SJCRH30 (cell line): ENCODE results near the gene TMEM53. TPM values are rescaled to one million over a fixed set of nuclear protein-coding genes. Genes with fewer than 3 reads are reported as not detected.

Source experiments
- DNase-seq, 2 experiments: peaks; one replicate each; pipeline ENCODE4 v3.0.0-alpha.2; 2015 to 2020
- H3K27ac ChIP-seq: fragments of 250-450 bp; sonication (Bioruptor Pico); 2 replicates; pipeline ENCODE4 v1.5.1; 2020; ENCODE audit warnings: mild to moderate bottlenecking, moderate library complexity
- H3K27me3 ChIP-seq: fragments of 250-450 bp; sonication (Bioruptor Pico); 2 replicates; pipeline ENCODE4 v1.5.1; 2020; ENCODE audit warnings: mild to moderate bottlenecking, moderate library complexity
- H3K36me3 ChIP-seq: fragments of 250-450 bp; sonication (Bioruptor Pico); 2 replicates; pipeline ENCODE4 v1.5.1; 2020; ENCODE audit warnings: mild to moderate bottlenecking, moderate library complexity
- H3K4me1 ChIP-seq: fragments of 250-450 bp; sonication (Bioruptor Pico); 2 replicates; pipeline ENCODE4 v1.5.1; 2020; ENCODE audit warnings: mild to moderate bottlenecking, moderate library complexity
- H3K4me3 ChIP-seq: fragments of 250-450 bp; sonication (Bioruptor Pico); 2 replicates; pipeline ENCODE4 v1.5.1; 2020; ENCODE audit warnings: mild to moderate bottlenecking, moderate library complexity
- H3K9me3 ChIP-seq: fragments of 250-450 bp; sonication (Bioruptor Pico); replicated peaks from 2 replicates; pipeline ENCODE4 v1.5.1; 2020; ENCODE audit warnings: mild to moderate bottlenecking, moderate library complexity
- total RNA-seq: library from RNA; depleted of rRNA; stranded (reverse); fragments of >200 nt; shearing (Covaris generic); gene quantifications from 2 replicates; pipeline ENCODE4 v1.2.3, GENCODE V29; 2014

TMEM53 gene
- total RNA-seq, 1 experiment from 2014 or later, result 2.3 TPM

GRCh38 chr1:44624268-44624901 lies 49.9 kb downstream of the TMEM53 start:
- Histone ChIP-seq H3K9me3 (no peaks in the 10 kb centered on the region), H3K27me3 (peaks cover 5% of the 10 kb centered on the region; the same call in 1 of the 2 replicates), H3K36me3 (no peaks in the 10 kb centered on the region), H3K4me1 (peaks cover 10% of the 10 kb centered on the region), H3K4me3 (no peak overlapping the region), H3K27ac (no peak overlapping the region)
- DNase-seq, result no peak

GRCh38 chr1:44621841-44622286 lies 52.4 kb downstream of the TMEM53 start:
- no peak for DNase-seq

GRCh38 chr1:44620072-44620471 lies 54.2 kb downstream of the TMEM53 start:
- peaks cover 15% of the 10 kb centered on the region for H3K4me1 ChIP-seq
- no peaks in the 10 kb centered on the region for H3K9me3 ChIP-seq
- peak; percentile 46 to 72 for DNase-seq
- H3K36me3 ChIP-seq, result no peaks in the 10 kb centered on the region
- peaks cover 5% of the 10 kb centered on the region; the same call in 1 of the 2 replicates for H3K27me3 ChIP-seq
- no peak overlapping the region for H3K27ac ChIP-seq
- no peak overlapping the region for H3K4me3 ChIP-seq

More at GRCh38 chr1:44621841-44622286, 52.4 kb downstream of the TMEM53 start:
- H3K27ac ChIP-seq, result no peak overlapping the region
- no peak overlapping the region for H3K4me3 ChIP-seq
- H3K4me1 ChIP-seq, result peaks cover 15% of the 10 kb centered on the region
- H3K27me3 ChIP-seq, result peaks cover 5% of the 10 kb centered on the region; the same call in 1 of the 2 replicates
- no peaks in the 10 kb centered on the region for H3K9me3 ChIP-seq
- H3K36me3 ChIP-seq, result no peaks in the 10 kb centered on the region

- peaks cover 5% of the 10 kb centered on the region; the same call in 1 of the 2 replicates for H3K27me3 ChIP-seq
- no peak overlapping the region for H3K27ac ChIP-seq
- no peak overlapping the region for H3K4me3 ChIP-seq
- peaks cover 15% of the 10 kb centered on the region for H3K4me1 ChIP-seq
- H3K36me3 ChIP-seq, result no peaks in the 10 kb centered on the region
- H3K9me3 ChIP-seq, result no peaks in the 10 kb centered on the region
- peak; percentile 53 to 67 for DNase-seq
Measured at GRCh38 chr1:44619261-44619900, 54.9 kb downstream of the TMEM53 start.

GRCh38 chr1:44617703-44618029 lies 56.6 kb downstream of the TMEM53 start:
- Histone ChIP-seq H3K9me3 (no peaks in the 10 kb centered on the region), H3K4me1 (peaks cover 15% of the 10 kb centered on the region), H3K27me3 (no peaks in the 10 kb centered on the region; the same call in 1 of the 2 replicates), H3K36me3 (no peaks in the 10 kb centered on the region), H3K27ac (no peak overlapping the region), H3K4me3 (no peak overlapping the region)
- DNase-seq, result no peak

- no peak overlapping the region for H3K4me3 ChIP-seq
- H3K27ac ChIP-seq, result no peak overlapping the region
- H3K36me3 ChIP-seq, result no peaks in the 10 kb centered on the region
- DNase-seq, result no peak
- no peaks in the 10 kb centered on the region; the same call in 1 of the 2 replicates for H3K27me3 ChIP-seq
- peaks cover 18% of the 10 kb centered on the region for H3K4me1 ChIP-seq
- no peaks in the 10 kb centered on the region for H3K9me3 ChIP-seq
Measured at GRCh38 chr1:44616991-44617702, 57.1 kb downstream of the TMEM53 start.

GRCh38 chr1:44616284-44616990 lies 57.8 kb downstream of the TMEM53 start:
- Histone ChIP-seq H3K27ac (no peak overlapping the region), H3K4me1 (peaks cover 25% of the 10 kb centered on the region), H3K27me3 (no peaks in the 10 kb centered on the region; the same call in 1 of the 2 replicates), H3K36me3 (no peaks in the 10 kb centered on the region), H3K9me3 (no peaks in the 10 kb centered on the region), H3K4me3 (no peak overlapping the region)
- DNase-seq, result no peak

GRCh38 chr1:44613941-44614340 lies 60.3 kb downstream of the TMEM53 start:
- no peaks in the 10 kb centered on the region; the same call in 1 of the 2 replicates for H3K27me3 ChIP-seq
- no peak overlapping the region for H3K27ac ChIP-seq
- no peak for DNase-seq
- no peaks in the 10 kb centered on the region for H3K36me3 ChIP-seq
- no peaks in the 10 kb centered on the region for H3K9me3 ChIP-seq
- H3K4me3 ChIP-seq, result no peak overlapping the region
- H3K4me1 ChIP-seq, result peaks cover 11% of the 10 kb centered on the region

- Histone ChIP-seq H3K4me3 (no peak overlapping the region), H3K36me3 (no peaks in the 10 kb centered on the region), H3K4me1 (peaks cover 10% of the 10 kb centered on the region), H3K9me3 (no peaks in the 10 kb centered on the region), H3K27ac (no peak overlapping the region), H3K27me3 (no peaks in the 10 kb centered on the region)
- DNase-seq, result peak; percentile 71 to 85
Measured at GRCh38 chr1:44611866-44612265, 62.4 kb downstream of the TMEM53 start.

GRCh38 chr1:44611419-44611818 lies 62.9 kb downstream of the TMEM53 start:
- H3K4me1 ChIP-seq, result peaks cover 10% of the 10 kb centered on the region
- no peaks in the 10 kb centered on the region for H3K27me3 ChIP-seq
- no peak overlapping the region for H3K27ac ChIP-seq
- H3K4me3 ChIP-seq, result no peak overlapping the region
- H3K9me3 ChIP-seq, result no peaks in the 10 kb centered on the region
- DNase-seq, result no peak
- no peaks in the 10 kb centered on the region for H3K36me3 ChIP-seq

GRCh38 chr1:44610527-44611148 lies 63.6 kb downstream of the TMEM53 start:
- Histone ChIP-seq H3K4me3 (no peak overlapping the region), H3K27me3 (no peaks in the 10 kb centered on the region), H3K27ac (no peak overlapping the region), H3K9me3 (no peaks in the 10 kb centered on the region), H3K36me3 (no peaks in the 10 kb centered on the region), H3K4me1 (peaks cover 10% of the 10 kb centered on the region)
- DNase-seq, result no peak

- Histone ChIP-seq H3K4me3 (no peak overlapping the region), H3K9me3 (no peaks in the 10 kb centered on the region), H3K27ac (no peak overlapping the region), H3K4me1 (peaks cover 10% of the 10 kb centered on the region), H3K36me3 (no peaks in the 10 kb centered on the region), H3K27me3 (no peaks in the 10 kb centered on the region)
- DNase-seq, result no peak
Measured at GRCh38 chr1:44609768-44610526, 64.3 kb downstream of the TMEM53 start.

GRCh38 chr1:44609412-44609767 lies 64.9 kb downstream of the TMEM53 start:
- H3K9me3 ChIP-seq, result no peaks in the 10 kb centered on the region
- DNase-seq, result peak; percentile 71 to 82
- no peaks in the 10 kb centered on the region for H3K27me3 ChIP-seq
- no peak overlapping the region for H3K4me3 ChIP-seq
- H3K36me3 ChIP-seq, result no peaks in the 10 kb centered on the region
- H3K27ac ChIP-seq, result no peak overlapping the region
- H3K4me1 ChIP-seq, result peaks cover 13% of the 10 kb centered on the region

GRCh38 chr1:44608141-44608540 lies 66.1 kb downstream of the TMEM53 start:
- no peaks in the 10 kb centered on the region for H3K27me3 ChIP-seq
- H3K36me3 ChIP-seq, result no peaks in the 10 kb centered on the region
- no peak overlapping the region for H3K4me3 ChIP-seq
- H3K4me1 ChIP-seq, result peaks cover 26% of the 10 kb centered on the region
- H3K9me3 ChIP-seq, result no peaks in the 10 kb centered on the region
- peak in 1 of 2 experiments; percentile 51 for DNase-seq
- no peak overlapping the region for H3K27ac ChIP-seq
